ENCODE results near the gene HFE.

Gene HFE

DNA sequence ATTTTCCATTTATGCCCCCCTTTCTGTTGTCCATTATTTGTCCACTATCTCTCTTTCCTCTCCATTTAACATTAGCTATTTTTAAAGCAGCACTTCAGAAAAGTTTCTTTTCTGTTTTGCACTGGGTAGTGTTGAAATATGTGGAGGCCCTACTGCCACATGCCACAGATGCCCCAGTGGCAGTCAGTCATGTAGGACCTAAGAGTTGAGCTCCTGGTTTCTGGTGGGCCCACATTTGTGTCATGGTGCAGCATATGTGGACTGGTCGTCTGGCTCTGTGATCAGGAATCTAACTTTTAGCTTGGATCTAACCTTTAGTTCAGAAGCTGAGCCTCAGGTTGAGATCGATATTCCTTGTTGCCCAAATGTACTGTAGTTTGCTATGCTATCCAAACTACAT is 54.8 kb downstream of the HFE start:
- no peak overlapping the region for H3K9ac ChIP-seq (ENCODE audit: low read depth, low read length)
- H3K4me1 ChIP-seq (ENCODE audit: insufficient read depth, low read length) = no peaks in the 10 kb centered on the region; the same call in 1 of the 2 replicates
- H3K27ac ChIP-seq (ENCODE audit: low read depth, low read length) = no peak overlapping the region
- H3K36me3 ChIP-seq (ENCODE audit: insufficient read depth, low read length) = peaks cover 6% of the 10 kb centered on the region; the same call in 1 of the 2 replicates
- no peak overlapping the region for H3K4me3 ChIP-seq (ENCODE audit: low read length)
- no peaks in the 10 kb centered on the region for H3K9me3 ChIP-seq (ENCODE audit: insufficient read depth, low read depth, low read length)
- WGBS = 95% methylated on average over 2 of the region's 2 CpGs
- no peaks in the 10 kb centered on the region for H3K27me3 ChIP-seq (ENCODE audit: insufficient read depth, low read length)

Data from HUES64 (cell line).